HG03565 (cell line): Measurements from ENCODE around the gene SARDH.

Source experiments
- ATAC-seq: cut with Tn5 transposase; IDR thresholded peaks from one replicate; pipeline ENCODE4 v1.9.1; 2021; ENCODE audit warnings: mild to moderate bottlenecking, moderate library complexity; ENCODE audit not compliant: unreplicated experiment

SARDH gene

GRCh38 chr9:133672503-133673257 lies 65.5 kb downstream of the SARDH start:
- no peak for ATAC-seq

GRCh38 chr9:133671371-133671770 lies 66.8 kb downstream of the SARDH start:
- no peak for ATAC-seq

GRCh38 chr9:133670466-133670865 lies 67.7 kb downstream of the SARDH start:
- ATAC-seq = no peak

GRCh38 chr9:133669182-133669801 lies 68.9 kb downstream of the SARDH start:
- no peak for ATAC-seq

- no peak for ATAC-seq
Measured at GRCh38 chr9:133667759-133668450, 70.2 kb downstream of the SARDH start.

GRCh38 chr9:133666845-133667244 lies 71.3 kb downstream of the SARDH start:
- ATAC-seq = no peak

GRCh38 chr9:133666387-133666786 lies 71.8 kb downstream of the SARDH start:
- ATAC-seq = no peak

GRCh38 chr9:133665535-133665934 lies 72.6 kb downstream of the SARDH start:
- ATAC-seq = no peak

- ATAC-seq = no peak
Measured at GRCh38 chr9:133665096-133665495, 73.1 kb downstream of the SARDH start.

- ATAC-seq = no peak
Measured at GRCh38 chr9:133664173-133665050, 73.7 kb downstream of the SARDH start.

- no peak for ATAC-seq
Measured at GRCh38 chr9:133661846-133662540, 76.2 kb downstream of the SARDH start.

GRCh38 chr9:133659516-133659915 lies 78.6 kb downstream of the SARDH start:
- no peak for ATAC-seq

- ATAC-seq = no peak
Measured at GRCh38 chr9:133658442-133659431, 79.4 kb downstream of the SARDH start.

- ATAC-seq = no peak
Measured at GRCh38 chr9:133657120-133657661, 81.0 kb downstream of the SARDH start.

- ATAC-seq = no peak
Measured at GRCh38 chr9:133656211-133657119, 81.7 kb downstream of the SARDH start.

- ATAC-seq = no peak
Measured at GRCh38 chr9:133655701-133656100, 82.5 kb downstream of the SARDH start.

GRCh38 chr9:133654736-133655657 lies 83.2 kb downstream of the SARDH start:
- ATAC-seq = no peak
